Peyer's patch (tissue), 4 donors: ENCODE results near the gene UNCX.

ENCODE experiments used
- POLR2A ChIP-seq, 2 donors: fragments of 450-650 bp; IDR thresholded peaks; one replicate each; pipeline ENCODE4 v1.5.1; 2017; ENCODE audit warnings: antibody characterized with exemption in 2 of 2, mild to moderate bottlenecking in 2 of 2, moderate library complexity in 2 of 2
- TF ChIP-seq, protein P1 (sequence below), 6 experiments: fragments of 450-650 bp in 4 of 6; fragments of 200-600 bp in 2 of 6; sonication (generic) in 1 of 6; IDR thresholded peaks; one replicate each; pipeline ENCODE4 v1.5.1; 2017 to 2019; ENCODE audit warnings: antibody characterized with exemption in 6 of 6, mild to moderate bottlenecking in 3 of 6, moderate library complexity in 1 of 6

DNA sequence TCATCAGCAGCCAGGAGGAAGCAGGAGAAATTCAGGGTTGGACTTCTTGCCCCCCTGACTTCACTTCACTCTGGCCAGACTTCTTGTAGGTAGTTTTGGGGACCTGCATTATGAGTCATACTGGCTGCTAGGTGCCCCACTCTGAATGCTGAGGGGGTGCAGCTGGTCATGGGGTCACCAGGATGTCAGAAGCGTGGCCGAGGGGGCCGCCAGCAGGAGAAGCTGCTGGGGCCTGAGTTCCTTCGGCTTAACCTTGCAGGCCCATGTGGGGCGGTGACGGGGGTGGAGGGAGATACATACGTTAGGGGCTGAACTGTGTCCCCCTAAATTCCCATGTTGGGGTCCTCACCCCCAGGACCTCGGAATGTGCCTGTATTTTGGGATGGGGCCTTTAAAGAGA is 18.2 kb downstream of the UNCX start:
- TF ChIP-seq, protein P1, sequence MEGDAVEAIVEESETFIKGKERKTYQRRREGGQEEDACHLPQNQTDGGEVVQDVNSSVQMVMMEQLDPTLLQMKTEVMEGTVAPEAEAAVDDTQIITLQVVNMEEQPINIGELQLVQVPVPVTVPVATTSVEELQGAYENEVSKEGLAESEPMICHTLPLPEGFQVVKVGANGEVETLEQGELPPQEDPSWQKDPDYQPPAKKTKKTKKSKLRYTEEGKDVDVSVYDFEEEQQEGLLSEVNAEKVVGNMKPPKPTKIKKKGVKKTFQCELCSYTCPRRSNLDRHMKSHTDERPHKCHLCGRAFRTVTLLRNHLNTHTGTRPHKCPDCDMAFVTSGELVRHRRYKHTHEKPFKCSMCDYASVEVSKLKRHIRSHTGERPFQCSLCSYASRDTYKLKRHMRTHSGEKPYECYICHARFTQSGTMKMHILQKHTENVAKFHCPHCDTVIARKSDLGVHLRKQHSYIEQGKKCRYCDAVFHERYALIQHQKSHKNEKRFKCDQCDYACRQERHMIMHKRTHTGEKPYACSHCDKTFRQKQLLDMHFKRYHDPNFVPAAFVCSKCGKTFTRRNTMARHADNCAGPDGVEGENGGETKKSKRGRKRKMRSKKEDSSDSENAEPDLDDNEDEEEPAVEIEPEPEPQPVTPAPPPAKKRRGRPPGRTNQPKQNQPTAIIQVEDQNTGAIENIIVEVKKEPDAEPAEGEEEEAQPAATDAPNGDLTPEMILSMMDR (IDR thresholded peaks at IDR 0.05), result no peak
- no peak for TF ChIP-seq POLR2A (IDR thresholded peaks at IDR 0.05)
